A549 (cell line): ENCODE data around the gene FAM107B. TPM values are rescaled to one million over a fixed set of nuclear protein-coding genes. Genes with fewer than 3 reads are reported as not detected.

Experiments
- ATAC-seq, 2 experiments: fragments of 200-7000 bp in 1 of 2; fragments of >200 bp in 1 of 2; cut with Nextera tagmentation in 1 of 2; cut with Tn5 transposase in 1 of 2; 3 replicates each; pipeline versions ENCODE4 v1.8.0 to v1.9.1; 2018 to 2020; ENCODE audit warnings: mild to moderate bottlenecking in 1 of 2, moderate library complexity in 1 of 2
- CTCF ChIA-PET: fragments of 300-600 bp; sonication (Branson Sonifier 250); formaldehyde crosslinking; extraction: SDS; loops from one replicate; lab custom pipeline; 2021; ENCODE audit warnings: antibody characterized with exemption, inconsistent platforms; lab: Yijun Ruan, JAX
- POLR2A ChIA-PET: fragments of 350-600 bp; formaldehyde crosslinking; extraction: SDS; loops from one replicate; lab custom pipeline; 2021; ENCODE audit warnings: antibody characterized with exemption, inconsistent platforms; lab: Yijun Ruan, JAX
- DNase-seq, 2 experiments: peaks; one replicate each; pipeline versions ENCODE4 v3.0.0 to v3.0.0-alpha.2; 2011 to 2016; ENCODE audit warnings: low read depth in 1 of 2, low spot score in 1 of 2
- FAIRE-seq: peaks from 2 replicates; lab custom pipeline; 2011; peaks lifted over from hg19 to GRCh38; lab: Jason Lieb, UNC
- H3K27ac ChIP-seq, 2 experiments: fragments of >200 bp; sonication (Bioruptor Twin); formaldehyde crosslinking; 3 replicates each; pipeline ENCODE4 v1.5.1; 2016 to 2017
- H3K4me1 ChIP-seq: fragments of >200 bp; sonication (Bioruptor Twin); formaldehyde crosslinking; 3 replicates; pipeline ENCODE4 v1.6.1; 2016
- H3K4me2 ChIP-seq: fragments of >200 bp; sonication (Bioruptor Twin); formaldehyde crosslinking; 3 replicates; pipeline ENCODE4 v1.6.1; 2016
- H3K4me3 ChIP-seq: fragments of >200 bp; sonication (Bioruptor Twin); formaldehyde crosslinking; 3 replicates; pipeline ENCODE4 v1.5.1; 2016
- H3K9me3 ChIP-seq: fragments of >200 bp; sonication (Bioruptor Twin); formaldehyde crosslinking; 3 replicates; pipeline ENCODE4 v1.6.1; 2016
- CBX8 ChIP-seq: fragments of 200-600 bp; sonication (generic); IDR thresholded peaks from 2 replicates; pipeline ENCODE4 v1.6.1; 2016
- CHD2 ChIP-seq: fragments of 150-350 bp; IDR thresholded peaks from 2 replicates; pipeline ENCODE4 v1.6.1; 2014; ENCODE audit warnings: low read length; ENCODE audit not compliant: partially characterized antibody
- CHD4 ChIP-seq: fragments of 200-600 bp; sonication (generic); IDR thresholded peaks from 2 replicates; pipeline ENCODE4 v1.6.1; 2016; ENCODE audit warnings: antibody characterized with exemption, mild to moderate bottlenecking, borderline replicate concordance
- FOSB ChIP-seq: fragments of 250-450 bp; sonication (Bioruptor Pico); IDR thresholded peaks from 2 replicates; pipeline ENCODE4 v1.5.0; 2020; ENCODE audit warnings: mild to moderate bottlenecking, moderate library complexity
- FOSL2 ChIP-seq, 2 experiments: fragments of 450-650 bp in 1 of 2; fragments of >200 bp in 1 of 2; sonication (Bioruptor Twin) in 1 of 2; formaldehyde crosslinking; IDR thresholded peaks; 2 replicates each; pipeline versions ENCODE4 v1.5.0 to v1.6.1; 2016 to 2020; ENCODE audit warnings: mild to moderate bottlenecking in 1 of 2, moderate library complexity in 1 of 2
- FOXS1 ChIP-seq: fragments of 250-450 bp; sonication (Bioruptor Pico); IDR thresholded peaks from 2 replicates; pipeline ENCODE4 v1.5.0; 2020; ENCODE audit warnings: mild to moderate bottlenecking, moderate library complexity
- GATA3 ChIP-seq: IDR thresholded peaks from 2 replicates; pipeline ENCODE4 v1.6.1; 2012; ENCODE audit warnings: borderline replicate concordance
- HEYL ChIP-seq: fragments of 250-450 bp; sonication (Bioruptor Pico); IDR thresholded peaks from 2 replicates; pipeline ENCODE4 v1.8.0; 2021; ENCODE audit warnings: mild to moderate bottlenecking, moderate library complexity
- HOXA7 ChIP-seq: fragments of 250-450 bp; sonication (Bioruptor Pico); IDR thresholded peaks from 2 replicates; pipeline ENCODE4 v1.5.0; 2020; ENCODE audit warnings: mild to moderate bottlenecking, moderate library complexity
- HOXB13 ChIP-seq: fragments of 250-450 bp; sonication (Bioruptor Pico); IDR thresholded peaks from 2 replicates; pipeline ENCODE4 v1.5.0; 2020; ENCODE audit warnings: low read depth, mild to moderate bottlenecking, moderate library complexity
- JUN ChIP-seq, 2 experiments: fragments of >200 bp; sonication (Bioruptor Twin); formaldehyde crosslinking; IDR thresholded peaks; 2 replicates in 1 of 2; 3 replicates in 1 of 2; pipeline ENCODE4 v1.6.1; 2016 to 2017
- KDM5A ChIP-seq: fragments of 200-600 bp; sonication (generic); IDR thresholded peaks from 2 replicates; pipeline ENCODE4 v1.6.1; 2016; ENCODE audit warnings: antibody characterized with exemption, mild to moderate bottlenecking
- NPAS2 ChIP-seq: fragments of 250-450 bp; sonication (Bioruptor Pico); IDR thresholded peaks from 2 replicates; pipeline ENCODE4 v1.8.0; 2022; ENCODE audit warnings: mild to moderate bottlenecking, moderate library complexity, borderline replicate concordance
- PHF8 ChIP-seq: fragments of 200-600 bp; sonication (generic); IDR thresholded peaks from 2 replicates; pipeline ENCODE4 v1.6.1; 2016; ENCODE audit warnings: low read depth, mild to moderate bottlenecking, antibody characterized with exemption, moderate library complexity, borderline replicate concordance
- RARB ChIP-seq: fragments of 250-450 bp; sonication (Bioruptor Pico); IDR thresholded peaks from 2 replicates; pipeline ENCODE4 v1.8.0; 2021; ENCODE audit warnings: mild to moderate bottlenecking, moderate library complexity
- RFX5 ChIP-seq: fragments of 450-650 bp; IDR thresholded peaks from 2 replicates; pipeline ENCODE4 v1.7.1; 2014; ENCODE audit warnings: antibody characterized with exemption, mild to moderate bottlenecking, moderate library complexity
- RNF2 ChIP-seq: fragments of 200-600 bp; sonication (generic); IDR thresholded peaks from 2 replicates; pipeline ENCODE4 v1.6.1; 2016; ENCODE audit warnings: low read depth, mild to moderate bottlenecking, antibody characterized with exemption, moderate library complexity, borderline replicate concordance
- TP53 ChIP-seq: fragments of 250-450 bp; sonication (Bioruptor Pico); IDR thresholded peaks from 2 replicates; pipeline ENCODE4 v1.5.0; 2021; ENCODE audit warnings: mild to moderate bottlenecking, moderate library complexity
- ZC3H11A ChIP-seq: fragments of 450-650 bp; IDR thresholded peaks from 2 replicates; pipeline ENCODE4 v1.6.1; 2014; ENCODE audit warnings: antibody characterized with exemption, mild to moderate bottlenecking
- ZFP36 ChIP-seq: fragments of 450-650 bp; IDR thresholded peaks from 2 replicates; pipeline ENCODE4 v1.6.1; 2014; ENCODE audit warnings: borderline replicate concordance; ENCODE audit not compliant: partially characterized antibody
- ZSCAN20 ChIP-seq: fragments of 250-450 bp; sonication (Bioruptor Pico); IDR thresholded peaks from 2 replicates; pipeline ENCODE4 v1.8.0; 2022; ENCODE audit warnings: mild to moderate bottlenecking, moderate library complexity
- WGBS: methylation state at CpG from one replicate; pipeline ENCODE4 v1.1.6; 2017; ENCODE audit errors: missing lambda C conversion rate; 5-methylcytosine and 5-hydroxymethylcytosine counted together
- polyA plus RNA-seq, 4 experiments: library from polyadenylated mRNA; depleted of rRNA in 3 of 4; stranded (reverse); fragments of >200 nt; fragmentation: RNase III in 1 of 4; extraction: RNeasy Plus Mini Kit Qiagen cat#74134 plus additional on column Dnase treatment in 1 of 4; gene quantifications; 2 replicates in 3 of 4; 3 replicates in 1 of 4; pipeline ENCODE4 v1.2.3, GENCODE V29; 2011 to 2017
- TF ChIP-seq, protein P1 (sequence below): fragments of 250-450 bp; sonication (Bioruptor Pico); IDR thresholded peaks from 2 replicates; pipeline ENCODE4 v1.5.0; 2021; ENCODE audit warnings: mild to moderate bottlenecking, moderate library complexity, borderline replicate concordance
- TF ChIP-seq, protein P2 (sequence below): IDR thresholded peaks from 2 replicates; pipeline ENCODE4 v1.6.1; 2012; ENCODE audit warnings: low read depth, borderline replicate concordance
- TF ChIP-seq, protein P3 (sequence below): fragments of >200 bp; sonication (Bioruptor Twin); formaldehyde crosslinking; IDR thresholded peaks from 3 replicates; pipeline ENCODE4 v1.5.1; 2016
- TF ChIP-seq, protein P4 (sequence below): fragments of >200 bp; sonication (Bioruptor Twin); formaldehyde crosslinking; IDR thresholded peaks from 3 replicates; pipeline ENCODE4 v1.6.1; 2016
- TF ChIP-seq, protein P5 (sequence below): fragments of 150-350 bp; IDR thresholded peaks from 2 replicates; pipeline ENCODE4 v1.6.1; 2014; ENCODE audit warnings: low read depth, mild to moderate bottlenecking, low read length

Gene FAM107B
- polyA plus RNA-seq, 2 of the 4 experiments (the other 2 are of a cell fraction) = 99.9 to 173 TPM

DNA sequence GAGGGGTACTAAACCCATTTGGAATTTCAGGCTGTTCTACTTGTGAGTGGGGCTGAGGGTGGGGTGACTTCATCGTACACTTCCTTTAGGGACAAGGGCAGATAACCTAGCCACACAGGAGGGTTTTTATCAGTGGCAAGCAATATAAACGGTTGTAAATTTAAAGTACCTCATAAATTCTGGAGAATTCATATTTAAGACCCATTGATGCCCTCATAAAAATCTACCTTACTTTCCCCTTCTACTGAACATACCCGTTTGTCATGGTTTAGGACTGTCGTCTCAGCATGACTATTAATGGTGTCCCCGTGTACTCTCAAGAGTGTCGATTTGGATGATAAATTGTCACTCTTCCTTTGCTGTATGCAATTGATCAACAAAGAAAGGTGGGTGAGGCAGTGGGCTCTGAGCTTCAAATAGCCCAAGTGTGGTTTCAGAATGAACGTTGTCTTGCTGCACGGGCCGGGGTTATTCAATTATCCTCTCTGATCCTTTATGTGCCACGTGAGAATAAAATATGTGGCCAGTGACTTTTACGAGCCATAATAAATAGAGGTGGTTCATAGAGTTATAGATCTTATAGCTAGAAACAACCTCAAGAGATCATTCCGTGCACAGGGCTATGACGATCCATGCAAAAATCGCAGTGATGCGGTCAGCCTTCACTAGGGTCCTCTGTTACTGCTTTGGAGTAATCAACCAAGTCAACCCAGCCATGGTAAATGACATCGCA, 82.2 kb downstream of the FAM107B start:
- H3K27ac ChIP-seq = no peak overlapping the region
- H3K9me3 ChIP-seq = no peaks in the 10 kb centered on the region
- no peak for DNase-seq
- WGBS = 79% methylated on average over 16 of the region's 16 CpGs
- POLR2A ChIA-PET = no interaction called here
- ATAC-seq = no peak
- no peak overlapping the region for H3K4me2 ChIP-seq
- no peak for FAIRE-seq
- CTCF ChIA-PET = interaction anchor here (1.2 kb wide), 1 partner anchor 131 kb away, joined by 3 read pairs; no protein-coding TSS in a partner anchor
- H3K4me3 ChIP-seq = no peak overlapping the region
- H3K4me1 ChIP-seq = peaks cover 10% of the 10 kb centered on the region
- TF ChIP-seq RNF2 = no peak
- no peak for TF ChIP-seq GATA3
- no peak for TF ChIP-seq FOSL2 (IDR thresholded peaks at IDR 0.05)
- TF ChIP-seq FOSL2 (CRISPR knock-in tag; IDR thresholded peaks at IDR 0.05) = no peak
- TF ChIP-seq KDM5A = no peak
- no peak for TF ChIP-seq ZC3H11A
- TF ChIP-seq JUN (IDR thresholded peaks at IDR 0.05) = no peak
- TF ChIP-seq, protein P1, sequence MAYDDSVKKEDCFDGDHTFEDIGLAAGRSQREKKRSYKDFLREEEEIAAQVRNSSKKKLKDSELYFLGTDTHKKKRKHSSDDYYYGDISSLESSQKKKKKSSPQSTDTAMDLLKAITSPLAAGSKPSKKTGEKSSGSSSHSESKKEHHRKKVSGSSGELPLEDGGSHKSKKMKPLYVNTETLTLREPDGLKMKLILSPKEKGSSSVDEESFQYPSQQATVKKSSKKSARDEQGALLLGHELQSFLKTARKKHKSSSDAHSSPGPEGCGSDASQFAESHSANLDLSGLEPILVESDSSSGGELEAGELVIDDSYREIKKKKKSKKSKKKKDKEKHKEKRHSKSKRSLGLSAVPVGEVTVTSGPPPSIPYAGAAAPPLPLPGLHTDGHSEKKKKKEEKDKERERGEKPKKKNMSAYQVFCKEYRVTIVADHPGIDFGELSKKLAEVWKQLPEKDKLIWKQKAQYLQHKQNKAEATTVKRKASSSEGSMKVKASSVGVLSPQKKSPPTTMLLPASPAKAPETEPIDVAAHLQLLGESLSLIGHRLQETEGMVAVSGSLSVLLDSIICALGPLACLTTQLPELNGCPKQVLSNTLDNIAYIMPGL (CRISPR knock-in tag) = no peak
- no peak for TF ChIP-seq NPAS2 (CRISPR knock-in tag)
- no peak for TF ChIP-seq HOXB13
- TF ChIP-seq RARB (CRISPR knock-in tag) = no peak

DNA sequence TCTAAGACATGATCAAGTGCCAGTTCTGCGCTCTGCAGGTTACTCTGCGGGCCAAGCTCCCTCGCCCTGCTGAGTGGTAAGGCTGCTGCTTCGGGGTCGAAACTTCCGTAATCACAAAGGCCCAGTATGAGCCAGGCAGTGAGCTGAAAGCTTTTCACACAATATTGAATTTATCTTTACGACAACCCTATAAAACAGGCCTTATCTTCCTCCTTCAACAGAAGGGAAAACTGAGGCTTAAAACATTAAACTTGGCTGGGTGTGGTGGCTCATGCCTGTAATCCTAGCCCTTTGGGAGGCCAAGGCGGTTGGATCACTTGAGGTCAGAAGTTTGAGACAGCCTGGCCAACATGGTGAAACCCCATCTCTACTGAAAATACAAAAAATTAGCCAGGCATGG, 83.3 kb downstream of the FAM107B start:
- ATAC-seq = no peak
- no peak for TF ChIP-seq CBX8
- TF ChIP-seq, protein P2, sequence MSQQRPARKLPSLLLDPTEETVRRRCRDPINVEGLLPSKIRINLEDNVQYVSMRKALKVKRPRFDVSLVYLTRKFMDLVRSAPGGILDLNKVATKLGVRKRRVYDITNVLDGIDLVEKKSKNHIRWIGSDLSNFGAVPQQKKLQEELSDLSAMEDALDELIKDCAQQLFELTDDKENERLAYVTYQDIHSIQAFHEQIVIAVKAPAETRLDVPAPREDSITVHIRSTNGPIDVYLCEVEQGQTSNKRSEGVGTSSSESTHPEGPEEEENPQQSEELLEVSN = no peak
- no peak for TF ChIP-seq RARB (CRISPR knock-in tag)
- TF ChIP-seq, protein P3, sequence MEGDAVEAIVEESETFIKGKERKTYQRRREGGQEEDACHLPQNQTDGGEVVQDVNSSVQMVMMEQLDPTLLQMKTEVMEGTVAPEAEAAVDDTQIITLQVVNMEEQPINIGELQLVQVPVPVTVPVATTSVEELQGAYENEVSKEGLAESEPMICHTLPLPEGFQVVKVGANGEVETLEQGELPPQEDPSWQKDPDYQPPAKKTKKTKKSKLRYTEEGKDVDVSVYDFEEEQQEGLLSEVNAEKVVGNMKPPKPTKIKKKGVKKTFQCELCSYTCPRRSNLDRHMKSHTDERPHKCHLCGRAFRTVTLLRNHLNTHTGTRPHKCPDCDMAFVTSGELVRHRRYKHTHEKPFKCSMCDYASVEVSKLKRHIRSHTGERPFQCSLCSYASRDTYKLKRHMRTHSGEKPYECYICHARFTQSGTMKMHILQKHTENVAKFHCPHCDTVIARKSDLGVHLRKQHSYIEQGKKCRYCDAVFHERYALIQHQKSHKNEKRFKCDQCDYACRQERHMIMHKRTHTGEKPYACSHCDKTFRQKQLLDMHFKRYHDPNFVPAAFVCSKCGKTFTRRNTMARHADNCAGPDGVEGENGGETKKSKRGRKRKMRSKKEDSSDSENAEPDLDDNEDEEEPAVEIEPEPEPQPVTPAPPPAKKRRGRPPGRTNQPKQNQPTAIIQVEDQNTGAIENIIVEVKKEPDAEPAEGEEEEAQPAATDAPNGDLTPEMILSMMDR = no peak
- no peak for TF ChIP-seq RFX5
- no peak for TF ChIP-seq CHD4
- TF ChIP-seq PHF8 = no peak
- TF ChIP-seq ZSCAN20 (CRISPR knock-in tag) = no peak
- no peak for TF ChIP-seq CHD2
- no peak for TF ChIP-seq FOSB (CRISPR knock-in tag)
- TF ChIP-seq NPAS2 (CRISPR knock-in tag) = no peak
- TF ChIP-seq HEYL (CRISPR knock-in tag) = no peak
- no peak for TF ChIP-seq HOXA7 (CRISPR knock-in tag)
- no peak for TF ChIP-seq FOXS1
- TF ChIP-seq, protein P4, sequence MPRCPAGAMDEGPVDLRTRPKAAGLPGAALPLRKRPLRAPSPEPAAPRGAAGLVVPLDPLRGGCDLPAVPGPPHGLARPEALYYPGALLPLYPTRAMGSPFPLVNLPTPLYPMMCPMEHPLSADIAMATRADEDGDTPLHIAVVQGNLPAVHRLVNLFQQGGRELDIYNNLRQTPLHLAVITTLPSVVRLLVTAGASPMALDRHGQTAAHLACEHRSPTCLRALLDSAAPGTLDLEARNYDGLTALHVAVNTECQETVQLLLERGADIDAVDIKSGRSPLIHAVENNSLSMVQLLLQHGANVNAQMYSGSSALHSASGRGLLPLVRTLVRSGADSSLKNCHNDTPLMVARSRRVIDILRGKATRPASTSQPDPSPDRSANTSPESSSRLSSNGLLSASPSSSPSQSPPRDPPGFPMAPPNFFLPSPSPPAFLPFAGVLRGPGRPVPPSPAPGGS = no peak
- TF ChIP-seq ZFP36 = no peak
- TF ChIP-seq TP53 = no peak
- TF ChIP-seq, protein P5, sequence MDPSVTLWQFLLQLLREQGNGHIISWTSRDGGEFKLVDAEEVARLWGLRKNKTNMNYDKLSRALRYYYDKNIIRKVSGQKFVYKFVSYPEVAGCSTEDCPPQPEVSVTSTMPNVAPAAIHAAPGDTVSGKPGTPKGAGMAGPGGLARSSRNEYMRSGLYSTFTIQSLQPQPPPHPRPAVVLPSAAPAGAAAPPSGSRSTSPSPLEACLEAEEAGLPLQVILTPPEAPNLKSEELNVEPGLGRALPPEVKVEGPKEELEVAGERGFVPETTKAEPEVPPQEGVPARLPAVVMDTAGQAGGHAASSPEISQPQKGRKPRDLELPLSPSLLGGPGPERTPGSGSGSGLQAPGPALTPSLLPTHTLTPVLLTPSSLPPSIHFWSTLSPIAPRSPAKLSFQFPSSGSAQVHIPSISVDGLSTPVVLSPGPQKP = no peak
- no peak for FAIRE-seq
- POLR2A ChIA-PET = no interaction called here
- Histone ChIP-seq H3K27ac (no peak overlapping the region), H3K9me3 (no peaks in the 10 kb centered on the region), H3K4me2 (no peak overlapping the region), H3K4me3 (no peak overlapping the region), H3K4me1 (peaks cover 21% of the 10 kb centered on the region)
- CTCF ChIA-PET = no interaction called here
- DNase-seq = no peak
- 89% methylated on average over 8 of the region's 8 CpGs for WGBS
